ENCODE results near the gene SLC30A2. TPM values are rescaled to one million over a fixed set of nuclear protein-coding genes. Genes with fewer than 3 reads are reported as not detected.

Gene SLC30A2
- total RNA-seq, 1 experiment from 2014 or later, result 0.35 TPM

DNA sequence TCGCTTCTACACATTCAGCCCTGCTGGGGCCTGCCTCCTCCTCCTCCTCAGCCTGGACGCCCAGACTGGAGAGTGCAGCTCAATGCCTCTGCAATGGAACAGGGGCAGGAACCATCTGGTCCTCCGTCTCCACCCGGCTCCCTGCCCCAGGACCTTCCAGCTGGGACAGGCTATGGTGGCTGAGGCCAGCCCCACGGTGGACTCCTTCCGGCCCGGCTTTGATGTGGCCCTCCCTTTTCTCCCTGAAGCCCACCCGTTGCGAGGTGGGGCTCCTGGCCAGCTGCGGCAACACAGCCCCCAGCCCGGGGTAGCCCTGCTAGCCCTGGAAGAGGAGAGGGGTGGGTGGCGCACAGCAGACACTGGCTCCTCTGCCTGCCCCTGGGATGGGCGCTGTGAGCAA lies 22.9 kb downstream of the SLC30A2 start:
- Histone ChIP-seq H2BK120ac (ENCODE audit: low read depth, low read length, poor library complexity, severe bottlenecking) (no peak overlapping the region), H3K23me2 (ENCODE audit: insufficient read length, low read depth, low read length, poor library complexity, severe bottlenecking) (no peaks in the 10 kb centered on the region), H3K79me1 (ENCODE audit: insufficient read depth, low read depth, low read length, poor library complexity, severe bottlenecking) (no peaks in the 10 kb centered on the region), H3K14ac (ENCODE audit: insufficient read depth, low read length) (no peak overlapping the region), H3K23ac (ENCODE audit: insufficient read length, low read depth, low read length) (no peak overlapping the region), H4K91ac (ENCODE audit: insufficient read length, low read depth, low read length) (no peak overlapping the region), H3K56ac (ENCODE audit: insufficient read length, low read depth, low read length) (no peak overlapping the region), H2AK5ac (ENCODE audit: insufficient read length, low read length) (no peak overlapping the region), H3K9ac (ENCODE audit: extremely low read depth, insufficient read length, low read length) (no peak overlapping the region), H3K4me1 (ENCODE audit: insufficient read depth, low read length) (no peaks in the 10 kb centered on the region), H3T11ph (ENCODE audit: low read length) (no peak overlapping the region), H4K5ac (ENCODE audit: insufficient read length, low read depth, low read length) (no peak overlapping the region), H4K8ac (replicated peaks; ENCODE audit: insufficient read length, low read depth, low read length) (no peak overlapping the region), H3K9me3 (ENCODE audit: control insufficient read depth, low read depth, low read length) (no peaks in the 10 kb centered on the region), H3K27me3 (ENCODE audit: insufficient read depth, low read length) (no peaks in the 10 kb centered on the region), H4K20me1 (ENCODE audit: control insufficient read depth, insufficient read depth, insufficient read length) (no peaks in the 10 kb centered on the region), H2BK5ac (ENCODE audit: insufficient read length, low read length) (no peak overlapping the region), H3K27ac (ENCODE audit: insufficient read length, low read depth, low read length) (no peak overlapping the region), H2BK12ac (ENCODE audit: insufficient read length, low read depth, low read length) (no peak overlapping the region), H3K18ac (ENCODE audit: insufficient read length, low read depth, low read length) (no peak overlapping the region), H2BK15ac (ENCODE audit: low read depth, low read length) (no peak overlapping the region), H2AFZ (ENCODE audit: low read length) (no peak overlapping the region), H3K4me2 (ENCODE audit: insufficient read depth, insufficient read length, low read length) (no peak overlapping the region), H2BK20ac (ENCODE audit: low read depth, low read length, poor library complexity, severe bottlenecking) (no peak overlapping the region), H3K4ac (ENCODE audit: low read depth, low read length) (no peak overlapping the region), H3K79me2 (ENCODE audit: insufficient read depth, low read length) (no peaks in the 10 kb centered on the region)
- Mint-ChIP-seq H3K36me3 (ENCODE audit: insufficient read depth in 1 of 3, low read depth in 3 of 3) (no peaks in the 10 kb centered on the region), H3K9me3 (no peaks in the 10 kb centered on the region), H3K27ac (no peak overlapping the region), H3K4me1 (peaks cover 14 to 29% of the 10 kb centered on the region in 2 experiments), H3K27me3 (ENCODE audit: low read depth) (peaks cover 3% of the 10 kb centered on the region), H3K4me3 (no peak overlapping the region; a peak in 2 of 5 replicates)
- TF ChIP-seq, protein P1, sequence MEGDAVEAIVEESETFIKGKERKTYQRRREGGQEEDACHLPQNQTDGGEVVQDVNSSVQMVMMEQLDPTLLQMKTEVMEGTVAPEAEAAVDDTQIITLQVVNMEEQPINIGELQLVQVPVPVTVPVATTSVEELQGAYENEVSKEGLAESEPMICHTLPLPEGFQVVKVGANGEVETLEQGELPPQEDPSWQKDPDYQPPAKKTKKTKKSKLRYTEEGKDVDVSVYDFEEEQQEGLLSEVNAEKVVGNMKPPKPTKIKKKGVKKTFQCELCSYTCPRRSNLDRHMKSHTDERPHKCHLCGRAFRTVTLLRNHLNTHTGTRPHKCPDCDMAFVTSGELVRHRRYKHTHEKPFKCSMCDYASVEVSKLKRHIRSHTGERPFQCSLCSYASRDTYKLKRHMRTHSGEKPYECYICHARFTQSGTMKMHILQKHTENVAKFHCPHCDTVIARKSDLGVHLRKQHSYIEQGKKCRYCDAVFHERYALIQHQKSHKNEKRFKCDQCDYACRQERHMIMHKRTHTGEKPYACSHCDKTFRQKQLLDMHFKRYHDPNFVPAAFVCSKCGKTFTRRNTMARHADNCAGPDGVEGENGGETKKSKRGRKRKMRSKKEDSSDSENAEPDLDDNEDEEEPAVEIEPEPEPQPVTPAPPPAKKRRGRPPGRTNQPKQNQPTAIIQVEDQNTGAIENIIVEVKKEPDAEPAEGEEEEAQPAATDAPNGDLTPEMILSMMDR (conservative IDR thresholded peaks at IDR 0.05), result no peak
- no CpG with 5 or more reads among the region's 13 CpGs for WGBS (ENCODE audit: extremely low coverage, insufficient read length, low lambda C conversion rate)
- DNase-seq, result no peak
